ENCODE data around the gene ANGPTL4. TPM values are rescaled to one million over a fixed set of nuclear protein-coding genes. Genes with fewer than 3 reads are reported as not detected.

The ANGPTL4 gene
- total and polyA plus RNA-seq, 9 of the 15 experiments (the other 6 are each of a cell fraction or from before 2014, with no cell fraction given) = 0.05 to 0.77 (median 0.22) TPM; not detected in 4

DNA sequence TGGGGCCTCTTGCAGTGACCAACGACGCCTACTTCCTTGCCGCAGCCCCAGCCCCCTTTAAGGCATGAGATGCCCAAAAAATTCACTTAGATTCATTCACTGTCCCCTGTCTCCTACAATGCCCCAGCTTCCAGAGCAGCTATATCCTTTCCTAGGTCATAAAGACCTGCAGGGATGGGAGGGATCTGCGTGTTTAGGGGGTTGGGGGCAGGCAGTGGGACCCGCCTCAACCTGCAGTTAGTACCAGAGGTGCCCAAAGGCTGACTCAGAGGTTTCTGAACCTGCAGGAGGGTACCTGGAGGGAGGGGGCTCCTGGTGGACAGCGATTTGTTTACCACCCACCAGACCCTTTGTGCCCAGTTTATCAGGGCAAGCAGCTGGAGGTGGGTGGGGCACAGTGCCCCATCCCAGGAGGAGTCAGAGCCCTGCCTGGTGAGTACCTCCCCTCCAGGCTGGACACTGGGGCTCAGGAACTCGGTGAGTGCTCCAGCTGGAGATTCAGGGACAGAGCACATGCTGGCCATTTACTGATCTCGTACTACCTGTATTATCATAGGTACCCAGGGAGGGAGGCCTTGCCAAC is 32.6 kb upstream of the ANGPTL4 start:
- no peaks in the 10 kb centered on the region for H3K9me1 ChIP-seq (ENCODE audit: control insufficient read depth, insufficient read depth, low read length)
- H3K4me3 ChIP-seq = no peak overlapping the region
- BruUV-seq (replicated peaks) = no TSS peak
- POLR2A ChIA-PET = interaction anchor here (1.0 to 2.0 kb wide), 2 partner anchors 8 to 10 kb away, joined by 4 to 12 read pairs; partner anchors contain the start of genes NDUFA7 and RPS28
- intact Hi-C loops (cut with micrococcal nuclease) (no loop called here), in situ Hi-C loops (cut with MboI) (no loop called here)
- 29% methylated on average over 8 of the region's 8 CpGs for WGBS (ENCODE audit: insufficient coverage, low coverage, missing lambda C conversion rate)
- H3K9me3 ChIP-seq (replicated peaks; ENCODE audit: control insufficient read depth, insufficient read depth, low read depth, low read length) = no peaks in the 10 kb centered on the region
- H3K79me2 ChIP-seq (ENCODE audit: control insufficient read depth, insufficient read depth, low read length) = no peaks in the 10 kb centered on the region
- H4K20me1 ChIP-seq (replicated peaks; ENCODE audit: control insufficient read depth, insufficient read depth, low read length) = no peaks in the 10 kb centered on the region
- no peak overlapping the region for H3K27ac ChIP-seq (ENCODE audit: extremely low read depth, low read depth, low read length)
- CTCF ChIA-PET (ENCODE audit: low intra/inter-chr PET ratio) = no interaction called here
- TF ChIP-seq TFAP4 (CRISPR knock-in tag; IDR thresholded peaks at IDR 0.05; ENCODE audit: borderline replicate concordance) = 0 out of 2 replicates have a peak, but pooled peaks have one; percentile 14
- TF ChIP-seq, protein P1, sequence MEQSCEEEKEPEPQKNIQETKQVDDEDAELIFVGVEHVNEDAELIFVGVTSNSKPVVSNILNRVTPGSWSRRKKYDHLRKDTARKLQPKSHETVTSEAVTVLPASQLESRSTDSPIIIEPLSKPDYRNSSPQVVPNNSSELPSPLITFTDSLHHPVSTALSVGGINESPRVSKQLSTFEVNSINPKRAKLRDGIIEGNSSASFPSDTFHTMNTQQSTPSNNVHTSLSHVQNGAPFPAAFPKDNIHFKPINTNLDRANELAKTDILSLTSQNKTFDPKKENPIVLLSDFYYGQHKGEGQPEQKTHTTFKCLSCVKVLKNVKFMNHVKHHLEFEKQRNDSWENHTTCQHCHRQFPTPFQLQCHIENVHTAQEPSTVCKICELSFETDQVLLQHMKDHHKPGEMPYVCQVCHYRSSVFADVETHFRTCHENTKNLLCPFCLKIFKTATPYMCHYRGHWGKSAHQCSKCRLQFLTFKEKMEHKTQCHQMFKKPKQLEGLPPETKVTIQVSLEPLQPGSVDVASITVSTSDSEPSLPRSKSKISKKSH (CRISPR knock-in tag; IDR thresholded peaks at IDR 0.05) = no peak
- H3K9ac ChIP-seq (ENCODE audit: insufficient read depth in 1 of 2, low read depth in 2 of 2, low read length in 2 of 2) = peak overlapping the region in 1 of 2 experiments; percentile 78; a peak in 1 of 4 replicates
- H3K27me3 ChIP-seq (ENCODE audit: control insufficient read depth in 2 of 2, insufficient read depth in 2 of 2, low read length in 2 of 2) = peaks cover 13 to 33% of the 10 kb centered on the region in 2 experiments; a peak in 3 of 5 replicates
- DNase-seq (ENCODE audit: extremely low read depth in 1 of 4, low spot score in 3 of 4) (no peak), FAIRE-seq (no peak), ATAC-seq (no peak)
- H3K4me1 ChIP-seq (replicated peaks in 1 of 2; ENCODE audit: control insufficient read depth in 2 of 2, insufficient read depth in 2 of 2, low read length in 2 of 2) = peaks cover 0 to 34% of the 10 kb centered on the region in 2 experiments; a peak in 3 of 5 replicates
- no peak overlapping the region for H2AFZ ChIP-seq (ENCODE audit: low read depth, low read length)
- H3K4me2 ChIP-seq (ENCODE audit: insufficient read depth, low read length) = no peak overlapping the region
- H3K36me3 ChIP-seq (ENCODE audit: control insufficient read depth, insufficient read depth, low read length) = no peaks in the 10 kb centered on the region
